Measurements from ENCODE around the gene ANKDD1A. TPM values are rescaled to one million over a fixed set of nuclear protein-coding genes. Genes with fewer than 3 reads are reported as not detected.

Gene ANKDD1A
- total and polyA plus RNA-seq, 2 experiments from 2014 or later: 6.7 to 9.3 TPM

- Mint-ChIP-seq H3K27ac (no peak overlapping the region), H3K4me3 (no peak overlapping the region), H3K27me3 (ENCODE audit: insufficient read depth, low read depth, poor library complexity) (peaks cover 8% of the 10 kb centered on the region), H3K9me3 (no peaks in the 10 kb centered on the region), H3K36me3 (ENCODE audit: low read depth) (peaks cover 6% of the 10 kb centered on the region; the same call in 2 of the 3 replicates), H3K4me1 (peaks cover 4% of the 10 kb centered on the region; the same call in 2 of the 3 replicates)
- Histone ChIP-seq H3K4me3 (no peak overlapping the region), H3K4me1 (ENCODE audit: insufficient read depth) (no peaks in the 10 kb centered on the region), H3K9me2 (ENCODE audit: insufficient read depth) (no peaks in the 10 kb centered on the region), H3K27me3 (ENCODE audit: insufficient read depth) (no peaks in the 10 kb centered on the region), H3K4me2 (no peak overlapping the region), H3K27ac (ENCODE audit: low read depth) (no peak overlapping the region), H3K79me2 (replicated peaks; ENCODE audit: insufficient read depth) (no peaks in the 10 kb centered on the region), H3F3A (replicated peaks; ENCODE audit: low read depth) (0 out of 2 replicates have a peak, but pooled peaks cover 2% of the 10 kb centered on the region), H2AFZ (no peak overlapping the region), H3K36me3 (ENCODE audit: insufficient read depth) (no peaks in the 10 kb centered on the region), H4K20me1 (replicated peaks; ENCODE audit: insufficient read depth) (no peaks in the 10 kb centered on the region; the same call in 1 of the 2 replicates)
- ATAC-seq (no peak), DNase-seq (ENCODE audit: low spot score) (no peak)
- TF ChIP-seq STAT1 (IDR thresholded peaks at IDR 0.05; ENCODE audit: unreplicated experiment) (no peak), NANOG (IDR thresholded peaks at IDR 0.05; ENCODE audit: borderline replicate concordance) (no peak)
These were observed 18.4 kb downstream of the ANKDD1A start for GRCh38 chr15:64930019-64930652.

GRCh38 chr15:64930778-64931371 lies 19.2 kb downstream of the ANKDD1A start:
- H3K9me2 ChIP-seq (ENCODE audit: insufficient read depth): no peaks in the 10 kb centered on the region
- no peak overlapping the region for H3K4me2 ChIP-seq
- no peaks in the 10 kb centered on the region for H3K36me3 ChIP-seq (ENCODE audit: insufficient read depth)
- H3K4me1 ChIP-seq (ENCODE audit: insufficient read depth): no peaks in the 10 kb centered on the region
- H3K4me3 Mint-ChIP-seq: no peak overlapping the region
- no peaks in the 10 kb centered on the region for H3K9me3 Mint-ChIP-seq
- H3K4me3 ChIP-seq: no peak overlapping the region
- H3K27ac ChIP-seq (ENCODE audit: low read depth): no peak overlapping the region
- peaks cover 6% of the 10 kb centered on the region; the same call in 2 of the 3 replicates for H3K36me3 Mint-ChIP-seq (ENCODE audit: low read depth)
- H3F3A ChIP-seq (replicated peaks; ENCODE audit: low read depth): 0 out of 2 replicates have a peak, but pooled peaks cover 2% of the 10 kb centered on the region
- H3K27ac Mint-ChIP-seq: 0 out of 2 replicates have a peak overlapping the region, but pooled peaks have one; percentile 28
- H3K79me2 ChIP-seq (replicated peaks; ENCODE audit: insufficient read depth): no peaks in the 10 kb centered on the region
- no peaks in the 10 kb centered on the region; the same call in 1 of the 2 replicates for H4K20me1 ChIP-seq (replicated peaks; ENCODE audit: insufficient read depth)
- no peak overlapping the region for H2AFZ ChIP-seq
- H3K4me1 Mint-ChIP-seq: no peaks in the 10 kb centered on the region; the same call in 2 of the 3 replicates
- DNase-seq (ENCODE audit: low spot score): no peak
- peaks cover 8% of the 10 kb centered on the region for H3K27me3 Mint-ChIP-seq (ENCODE audit: insufficient read depth, low read depth, poor library complexity)
- ATAC-seq: no peak
- no peaks in the 10 kb centered on the region for H3K27me3 ChIP-seq (ENCODE audit: insufficient read depth)
- TF ChIP-seq CREB1 (CRISPR knock-in tag; IDR thresholded peaks at IDR 0.05; ENCODE audit: low read depth) (no peak), NANOG (IDR thresholded peaks at IDR 0.05; ENCODE audit: borderline replicate concordance) (no peak), JUNB (IDR thresholded peaks at IDR 0.05; ENCODE audit: unreplicated experiment) (no peak), STAT1 (IDR thresholded peaks at IDR 0.05; ENCODE audit: unreplicated experiment) (no peak), POLR2AphosphoS5 (IDR thresholded peaks at IDR 0.05; ENCODE audit: low read depth) (no peak), CTCF (conservative IDR thresholded peaks at IDR 0.05; ENCODE audit: low read depth in 2 of 2) (no peak), EZH2phosphoT487 (IDR thresholded peaks at IDR 0.05; ENCODE audit: unreplicated experiment) (no peak), REST (IDR thresholded peaks at IDR 0.05; ENCODE audit: unreplicated experiment) (no peak), EZH2 (IDR thresholded peaks at IDR 0.05; ENCODE audit: low read depth, unreplicated experiment) (no peak), ZNF114 (CRISPR knock-in tag; IDR thresholded peaks at IDR 0.05) (no peak), ZNF331 (CRISPR knock-in tag; IDR thresholded peaks at IDR 0.05; ENCODE audit: low read depth) (no peak)

Data from GM23338 (cell line).